BJ (cell line): ENCODE measurements around the gene CPNE7. TPM values are rescaled to one million over a fixed set of nuclear protein-coding genes. Genes with fewer than 3 reads are reported as not detected.

ENCODE experiments used
- CTCF ChIA-PET: fragments of 350-600 bp; formaldehyde crosslinking; extraction: SDS; loops from one replicate; lab custom pipeline; 2021; ENCODE audit warnings: antibody characterized with exemption, inconsistent platforms; lab: Yijun Ruan, JAX
- POLR2A ChIA-PET: fragments of 300-600 bp; sonication (Branson Sonifier 250); formaldehyde crosslinking; extraction: SDS; loops from one replicate; lab custom pipeline; 2021; ENCODE audit warnings: antibody characterized with exemption; lab: Charles Lee
- DNase-seq: peaks from one replicate; pipeline ENCODE4 v3.0.0-alpha.2; 2011; ENCODE audit warnings: low read depth
- H3K27me3 ChIP-seq: 2 replicates; pipeline ENCODE4 v1.6.0; 2011; ENCODE audit warnings: low read length; ENCODE audit not compliant: control insufficient read depth, insufficient read depth
- H3K36me3 ChIP-seq: 2 replicates; pipeline ENCODE4 v1.5.1; 2011; ENCODE audit warnings: low read length; ENCODE audit not compliant: control insufficient read depth, insufficient read depth
- H3K4me3 ChIP-seq: 2 replicates; pipeline ENCODE4 v1.5.1; 2011; ENCODE audit warnings: low read depth, mild to moderate bottlenecking, control low read depth, low read length
- CTCF ChIP-seq: IDR thresholded peaks from 2 replicates; pipeline ENCODE4 v1.5.1; 2011; ENCODE audit warnings: low read depth, mild to moderate bottlenecking, control low read depth, inconsistent platforms, low read length, moderate library complexity; ENCODE audit not compliant: insufficient read depth
- polyA minus RNA-seq: library from RNA; depleted of rRNA, polyadenylated mRNA; stranded (reverse); fragments of >200 nt; gene quantifications from 2 replicates; pipeline ENCODE4 v1.2.3, GENCODE V29; 2011; rRNA and poly(A)+ RNA removed
- polyA plus RNA-seq: library from polyadenylated mRNA; depleted of rRNA; stranded (reverse); fragments of >200 nt; gene quantifications from 2 replicates; pipeline ENCODE4 v1.2.3, GENCODE V29; 2011; rRNA removed

Gene CPNE7
- 4.2 and 7.1 TPM in 2 replicates for polyA plus RNA-seq
- polyA minus RNA-seq = 2.8 and 3.7 TPM in 2 replicates

GRCh38 chr16:89575247-89576152 lies at the start of gene CPNE7:
Gene CPNE7 (plus strand): TSS chr16:89575758. CDS start chr16:89575898, 140 bp downstream.
- no peak for TF ChIP-seq CTCF
- ChIA-PET POLR2A (no interaction called here), CTCF (interaction anchor here (0.5 to 3.3 kb wide), 13 partner anchors 15 to 285 kb away, joined by 3 to 35 read pairs (median 4); partner anchors contain the start of gene DPEP1)
- no peak for DNase-seq
- Histone ChIP-seq H3K4me3 (peak within 1 kb of the TSS; percentile 36), H3K36me3 (no peaks in the 10 kb centered on the region), H3K27me3 (no peaks in the 10 kb centered on the region)

GRCh38 chr16:89529097-89529496 lies 46.5 kb upstream of the CPNE7 start:
- no peak for DNase-seq
- peaks cover 44% of the 10 kb centered on the region for H3K36me3 ChIP-seq
- ChIA-PET POLR2A (no interaction called here), CTCF (interaction anchor here (1.3 kb wide), 1 partner anchor 20 kb away, joined by 4 read pairs; the partner anchor contains the start of gene SPG7)
- no peaks in the 10 kb centered on the region for H3K27me3 ChIP-seq
- TF ChIP-seq CTCF = no peak
- H3K4me3 ChIP-seq = no peak overlapping the region

GRCh38 chr16:89530401-89531381 lies 44.9 kb upstream of the CPNE7 start:
- peaks cover 42% of the 10 kb centered on the region for H3K36me3 ChIP-seq
- ChIA-PET POLR2A (no interaction called here), CTCF (no interaction called here)
- no peak for DNase-seq
- H3K27me3 ChIP-seq = no peaks in the 10 kb centered on the region
- TF ChIP-seq CTCF = no peak
- H3K4me3 ChIP-seq = no peak overlapping the region

GRCh38 chr16:89531821-89532526 lies 43.6 kb upstream of the CPNE7 start:
- Histone ChIP-seq H3K36me3 (peaks cover 41% of the 10 kb centered on the region), H3K4me3 (no peak overlapping the region), H3K27me3 (no peaks in the 10 kb centered on the region)
- TF ChIP-seq CTCF = no peak
- ChIA-PET CTCF (no interaction called here), POLR2A (no interaction called here)
- no peak for DNase-seq
